Neural progenitor cell (in vitro differentiated cells): ENCODE data around the gene LRRC26. TPM values are rescaled to one million over a fixed set of nuclear protein-coding genes. Genes with fewer than 3 reads are reported as not detected.

Experiments
- DNase-seq: peaks from one replicate; pipeline ENCODE4 v3.0.0-alpha.2; 2016; ENCODE audit warnings: low spot score
- H2AFZ ChIP-seq: fragments of 200-600 bp; sonication (generic); replicated peaks from 2 replicates; pipeline ENCODE4 v1.6.1; 2016; ENCODE audit warnings: antibody characterized with exemption
- H3F3A ChIP-seq: fragments of 200-600 bp; sonication (generic); 2 replicates; pipeline ENCODE4 v1.6.1; 2016; ENCODE audit warnings: antibody characterized with exemption, low read depth
- H3K27ac ChIP-seq: fragments of 200-600 bp; sonication (generic); 2 replicates; pipeline ENCODE4 v1.5.1; 2016; ENCODE audit warnings: mild to moderate bottlenecking
- H3K27me3 ChIP-seq: fragments of 200-600 bp; sonication (generic); 2 replicates; pipeline ENCODE4 v1.6.1; 2016; ENCODE audit warnings: mild to moderate bottlenecking, moderate library complexity
- H3K36me3 ChIP-seq: fragments of 200-600 bp; sonication (generic); 2 replicates; pipeline ENCODE4 v1.5.1; 2016
- H3K4me1 ChIP-seq: fragments of 200-600 bp; sonication (generic); 2 replicates; pipeline ENCODE4 v1.6.1; 2016; ENCODE audit warnings: mixed run types
- H3K4me2 ChIP-seq: fragments of 200-600 bp; sonication (generic); 2 replicates; pipeline ENCODE4 v1.6.1; 2016
- H3K4me3 ChIP-seq: fragments of 200-600 bp; sonication (generic); 2 replicates; pipeline ENCODE4 v1.5.1; 2016
- H3K79me2 ChIP-seq: fragments of 200-600 bp; sonication (generic); 2 replicates; pipeline ENCODE4 v1.6.1; 2016; ENCODE audit warnings: low read depth
- H3K9ac ChIP-seq: fragments of 200-600 bp; sonication (generic); 2 replicates; pipeline ENCODE4 v1.6.1; 2016
- H3K9me3 ChIP-seq: fragments of 200-600 bp; sonication (generic); 2 replicates; pipeline ENCODE4 v1.5.1; 2016; ENCODE audit warnings: low read depth
- H4K20me1 ChIP-seq: fragments of 200-600 bp; sonication (generic); 2 replicates; pipeline ENCODE4 v1.6.1; 2016; ENCODE audit warnings: low read depth
- H3K27ac Mint-ChIP-seq: 3 replicates; pipeline ENCODE4 v1.8.0; 2021; ENCODE audit warnings: mixed read lengths
- H3K27me3 Mint-ChIP-seq: 2 replicates; pipeline ENCODE4 v1.8.0; 2022; ENCODE audit warnings: low read depth, mild to moderate bottlenecking, inconsistent platforms, moderate library complexity, mixed read lengths; ENCODE audit not compliant: insufficient read depth
- H3K36me3 Mint-ChIP-seq: 3 replicates; pipeline ENCODE4 v1.8.0; 2021; ENCODE audit warnings: mixed read lengths
- H3K4me1 Mint-ChIP-seq: 3 replicates; pipeline ENCODE4 v1.8.0; 2021; ENCODE audit warnings: mixed read lengths
- H3K4me3 Mint-ChIP-seq: 3 replicates; pipeline ENCODE4 v1.8.0; 2021; ENCODE audit warnings: mild to moderate bottlenecking, moderate library complexity, mixed read lengths
- H3K9me3 Mint-ChIP-seq: 3 replicates; pipeline ENCODE4 v1.8.0; 2020; ENCODE audit warnings: mixed read lengths
- EZH2 ChIP-seq: fragments of 200-600 bp; sonication (generic); IDR thresholded peaks from 2 replicates; pipeline ENCODE4 v1.6.1; 2017; ENCODE audit warnings: antibody characterized with exemption, mild to moderate bottlenecking, moderate library complexity
- EZH2phosphoT487 ChIP-seq: fragments of 200-600 bp; sonication (generic); IDR thresholded peaks from 2 replicates; pipeline ENCODE4 v1.6.1; 2017; ENCODE audit warnings: antibody characterized with exemption
- total RNA-seq: library from RNA; depleted of rRNA; stranded (reverse); fragments of >200 nt; gene quantifications from 2 replicates; pipeline ENCODE4 v1.2.3, GENCODE V29; 2015; ENCODE audit warnings: low replicate concordance
- TF ChIP-seq, protein P1 (sequence below): fragments of 200-600 bp; sonication (generic); IDR thresholded peaks from 2 replicates; pipeline ENCODE4 v1.5.1; 2017; ENCODE audit warnings: antibody characterized with exemption, mild to moderate bottlenecking

LRRC26 gene
- total RNA-seq, 1 donor from 2014 or later = not detected

DNA sequence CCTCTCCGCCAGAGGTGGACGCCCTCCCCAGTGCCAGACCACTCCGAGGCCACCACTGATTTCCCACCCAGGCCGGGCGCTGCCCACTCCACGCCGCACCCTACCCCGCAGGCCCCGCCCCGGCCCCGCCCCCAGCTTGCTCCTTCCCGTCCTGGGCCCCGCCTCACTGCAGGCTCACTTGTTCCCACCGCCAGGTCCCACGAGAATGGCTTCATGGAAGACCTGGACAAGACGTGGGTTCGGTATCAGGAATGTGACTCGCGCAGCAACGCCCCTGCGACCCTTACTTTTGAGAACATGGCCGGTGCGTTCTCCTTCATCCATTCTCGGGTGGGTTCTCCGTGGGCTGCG lies 6.5 kb downstream of the LRRC26 start:
- no peaks in the 10 kb centered on the region for H3K9me3 ChIP-seq
- H3K4me3 ChIP-seq = peak overlapping the region; percentile 32
- no peaks in the 10 kb centered on the region for H3K79me2 ChIP-seq
- no peak overlapping the region for H3K9ac ChIP-seq
- peaks cover 1% of the 10 kb centered on the region for H3K36me3 Mint-ChIP-seq
- DNase-seq = no peak
- peaks cover 6% of the 10 kb centered on the region for H3F3A ChIP-seq
- H3K36me3 ChIP-seq = no peaks in the 10 kb centered on the region
- peak overlapping the region; percentile 71 for H3K4me2 ChIP-seq
- peaks cover 100% of the 10 kb centered on the region for H3K27me3 ChIP-seq
- H3K27ac ChIP-seq = no peak overlapping the region
- H3K4me3 Mint-ChIP-seq = peak overlapping the region; percentile 77
- H3K4me1 ChIP-seq = peaks cover 14% of the 10 kb centered on the region
- peaks cover 61% of the 10 kb centered on the region for H3K27me3 Mint-ChIP-seq
- H4K20me1 ChIP-seq = peaks cover 63% of the 10 kb centered on the region
- no peaks in the 10 kb centered on the region for H3K9me3 Mint-ChIP-seq
- H3K4me1 Mint-ChIP-seq = peaks cover 6% of the 10 kb centered on the region
- H3K27ac Mint-ChIP-seq = no peak overlapping the region
- H2AFZ ChIP-seq = no peak overlapping the region
- TF ChIP-seq EZH2phosphoT487 (no peak), EZH2 (no peak)
- TF ChIP-seq, protein P1, sequence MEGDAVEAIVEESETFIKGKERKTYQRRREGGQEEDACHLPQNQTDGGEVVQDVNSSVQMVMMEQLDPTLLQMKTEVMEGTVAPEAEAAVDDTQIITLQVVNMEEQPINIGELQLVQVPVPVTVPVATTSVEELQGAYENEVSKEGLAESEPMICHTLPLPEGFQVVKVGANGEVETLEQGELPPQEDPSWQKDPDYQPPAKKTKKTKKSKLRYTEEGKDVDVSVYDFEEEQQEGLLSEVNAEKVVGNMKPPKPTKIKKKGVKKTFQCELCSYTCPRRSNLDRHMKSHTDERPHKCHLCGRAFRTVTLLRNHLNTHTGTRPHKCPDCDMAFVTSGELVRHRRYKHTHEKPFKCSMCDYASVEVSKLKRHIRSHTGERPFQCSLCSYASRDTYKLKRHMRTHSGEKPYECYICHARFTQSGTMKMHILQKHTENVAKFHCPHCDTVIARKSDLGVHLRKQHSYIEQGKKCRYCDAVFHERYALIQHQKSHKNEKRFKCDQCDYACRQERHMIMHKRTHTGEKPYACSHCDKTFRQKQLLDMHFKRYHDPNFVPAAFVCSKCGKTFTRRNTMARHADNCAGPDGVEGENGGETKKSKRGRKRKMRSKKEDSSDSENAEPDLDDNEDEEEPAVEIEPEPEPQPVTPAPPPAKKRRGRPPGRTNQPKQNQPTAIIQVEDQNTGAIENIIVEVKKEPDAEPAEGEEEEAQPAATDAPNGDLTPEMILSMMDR = no peak

DNA sequence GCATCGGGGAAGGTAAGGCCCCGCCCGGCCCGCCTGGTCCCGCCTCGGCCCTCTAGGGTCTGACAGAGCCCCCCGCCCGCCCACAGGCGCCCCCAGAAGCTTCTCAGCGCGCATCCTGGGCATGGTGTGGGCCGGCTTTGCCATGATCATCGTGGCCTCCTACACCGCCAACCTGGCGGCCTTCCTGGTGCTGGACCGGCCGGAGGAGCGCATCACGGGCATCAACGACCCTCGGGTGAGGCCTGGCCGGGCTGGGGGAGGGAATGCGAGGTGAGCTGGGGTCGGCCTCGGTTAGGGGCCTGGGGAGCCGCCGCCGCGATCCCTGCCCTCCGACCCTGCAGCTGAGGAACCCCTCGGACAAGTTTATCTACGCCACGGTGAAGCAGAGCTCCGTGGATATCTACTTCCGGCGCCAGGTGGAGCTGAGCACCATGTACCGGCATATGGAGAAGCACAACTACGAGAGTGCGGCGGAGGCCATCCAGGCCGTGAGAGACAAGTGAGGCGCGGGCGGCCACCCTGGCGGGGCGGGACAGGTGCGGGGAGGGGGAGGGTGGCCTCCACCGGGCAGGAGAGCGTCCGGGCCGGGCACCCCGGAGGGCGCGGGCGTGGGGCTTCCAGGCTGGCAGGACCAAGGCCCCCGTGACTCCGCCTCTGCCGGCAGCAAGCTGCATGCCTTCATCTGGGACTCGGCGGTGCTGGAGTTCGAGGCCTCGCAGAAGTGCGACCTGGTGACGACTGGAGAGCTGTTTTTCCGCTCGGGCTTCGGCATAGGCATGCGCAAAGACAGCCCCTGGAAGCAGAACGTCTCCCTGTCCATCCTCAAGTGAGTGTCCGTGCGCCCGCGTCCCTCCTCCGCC lies 7.1 kb downstream of the LRRC26 start:
- Histone ChIP-seq H3K27me3 (peaks cover 100% of the 10 kb centered on the region), H3K27ac (no peak overlapping the region), H3K4me2 (peak overlapping the region; percentile 71)

GRCh38 chr9:137161558-137162486 lies 8.0 kb downstream of the LRRC26 start:
- Histone ChIP-seq H3F3A (peaks cover 3% of the 10 kb centered on the region), H3K27ac (no peak overlapping the region), H3K4me1 (peaks cover 8% of the 10 kb centered on the region), H3K36me3 (no peaks in the 10 kb centered on the region), H3K27me3 (peaks cover 100% of the 10 kb centered on the region), H4K20me1 (peaks cover 52% of the 10 kb centered on the region), H2AFZ (no peak overlapping the region), H3K4me3 (no peak overlapping the region), H3K4me2 (peak overlapping the region; percentile 18), H3K9ac (no peak overlapping the region), H3K9me3 (no peaks in the 10 kb centered on the region), H3K79me2 (no peaks in the 10 kb centered on the region)
- peaks cover 70% of the 10 kb centered on the region for H3K27me3 Mint-ChIP-seq
- no peaks in the 10 kb centered on the region for H3K9me3 Mint-ChIP-seq
- TF ChIP-seq EZH2 (no peak), EZH2phosphoT487 (no peak)
- TF ChIP-seq, protein P1 = no peak
- H3K4me1 Mint-ChIP-seq = peaks cover 6% of the 10 kb centered on the region
- H3K36me3 Mint-ChIP-seq = peaks cover 1% of the 10 kb centered on the region
- no peak for DNase-seq
- H3K4me3 Mint-ChIP-seq = no peak overlapping the region
- H3K27ac Mint-ChIP-seq = no peak overlapping the region

More for the DNA sequence above, 7.1 kb downstream of the LRRC26 start:
- peaks cover 56% of the 10 kb centered on the region for H4K20me1 ChIP-seq
- H3K4me3 ChIP-seq = peak overlapping the region; percentile 32
- H3K4me1 Mint-ChIP-seq = peaks cover 6% of the 10 kb centered on the region
- peaks cover 8% of the 10 kb centered on the region for H3K4me1 ChIP-seq
- peaks cover 1% of the 10 kb centered on the region for H3K36me3 Mint-ChIP-seq
- H3K9me3 ChIP-seq = no peaks in the 10 kb centered on the region
- no peaks in the 10 kb centered on the region for H3K36me3 ChIP-seq
- peak; percentile 61 for DNase-seq
- peaks cover 3% of the 10 kb centered on the region for H3F3A ChIP-seq
- H3K27me3 Mint-ChIP-seq = peaks cover 67% of the 10 kb centered on the region
- no peak overlapping the region for H3K9ac ChIP-seq
- H3K79me2 ChIP-seq = no peaks in the 10 kb centered on the region
- H3K4me3 Mint-ChIP-seq = peak overlapping the region; percentile 77
- H3K27ac Mint-ChIP-seq = no peak overlapping the region
- TF ChIP-seq EZH2phosphoT487 (peak; percentile 90), EZH2 (peak; percentile 96)
- TF ChIP-seq, protein P1 = peak; percentile 22
- H2AFZ ChIP-seq = no peak overlapping the region
- H3K9me3 Mint-ChIP-seq = no peaks in the 10 kb centered on the region
